Measurements from ENCODE around the gene GPR18.

The GPR18 gene

DNA sequence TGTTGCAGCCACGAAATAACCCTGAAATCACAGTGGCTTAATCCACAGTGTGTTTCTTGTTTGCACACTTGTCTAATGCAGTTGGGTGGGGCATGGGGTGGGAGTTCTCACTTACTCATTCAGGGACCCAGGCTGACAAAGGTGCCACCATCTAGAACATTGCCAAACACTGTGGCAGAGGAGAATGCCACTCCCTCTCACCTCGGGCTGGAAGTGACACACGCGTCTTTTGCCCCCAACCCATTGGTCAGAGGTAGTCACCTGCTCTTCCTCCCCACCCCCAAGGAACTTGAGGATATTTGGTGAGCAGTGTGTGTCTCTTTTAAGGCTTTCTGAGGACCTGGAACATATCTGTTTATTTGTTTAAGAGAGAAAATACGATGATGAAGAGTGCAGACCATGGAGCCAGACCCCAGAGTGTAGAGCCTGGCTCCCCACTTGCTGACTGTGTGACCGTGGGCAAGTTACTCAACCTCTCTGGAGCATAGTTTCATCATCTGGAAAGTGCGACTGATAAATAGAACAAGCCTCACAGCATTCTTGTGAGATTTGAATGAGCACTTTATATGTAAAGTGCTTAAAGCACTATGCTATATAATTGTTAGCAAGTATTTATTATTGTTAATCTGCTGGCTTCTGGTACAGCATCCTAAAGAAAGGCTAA is 31.6 kb upstream of the GPR18 start:
- DNase-seq = no peak

GRCh38 chr13:99289271-99289670 is 31.1 kb upstream of the GPR18 start:
- DNase-seq = no peak

DNA sequence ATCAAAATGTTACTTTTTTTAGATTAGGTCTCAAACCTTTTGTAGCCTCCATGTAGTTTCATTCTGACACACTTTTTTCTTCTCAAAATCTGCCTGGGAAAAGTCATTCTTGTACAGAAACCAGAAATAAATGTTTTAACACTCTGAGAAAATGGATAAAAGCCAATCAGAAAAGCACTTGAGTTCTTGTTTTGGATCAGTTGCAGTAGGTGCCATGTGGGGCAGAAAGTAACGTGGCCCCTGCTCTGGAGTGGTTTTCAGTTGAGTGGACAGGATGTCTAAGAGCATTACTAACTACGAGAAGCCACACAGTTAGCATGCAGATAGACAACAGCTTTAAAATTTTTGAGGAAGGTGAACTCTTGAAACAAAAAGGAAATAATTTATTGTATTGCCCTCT is 29.9 kb upstream of the GPR18 start:
- DNase-seq = no peak

GRCh38 chr13:99287551-99287950 is 29.4 kb upstream of the GPR18 start:
- DNase-seq = no peak

DNA sequence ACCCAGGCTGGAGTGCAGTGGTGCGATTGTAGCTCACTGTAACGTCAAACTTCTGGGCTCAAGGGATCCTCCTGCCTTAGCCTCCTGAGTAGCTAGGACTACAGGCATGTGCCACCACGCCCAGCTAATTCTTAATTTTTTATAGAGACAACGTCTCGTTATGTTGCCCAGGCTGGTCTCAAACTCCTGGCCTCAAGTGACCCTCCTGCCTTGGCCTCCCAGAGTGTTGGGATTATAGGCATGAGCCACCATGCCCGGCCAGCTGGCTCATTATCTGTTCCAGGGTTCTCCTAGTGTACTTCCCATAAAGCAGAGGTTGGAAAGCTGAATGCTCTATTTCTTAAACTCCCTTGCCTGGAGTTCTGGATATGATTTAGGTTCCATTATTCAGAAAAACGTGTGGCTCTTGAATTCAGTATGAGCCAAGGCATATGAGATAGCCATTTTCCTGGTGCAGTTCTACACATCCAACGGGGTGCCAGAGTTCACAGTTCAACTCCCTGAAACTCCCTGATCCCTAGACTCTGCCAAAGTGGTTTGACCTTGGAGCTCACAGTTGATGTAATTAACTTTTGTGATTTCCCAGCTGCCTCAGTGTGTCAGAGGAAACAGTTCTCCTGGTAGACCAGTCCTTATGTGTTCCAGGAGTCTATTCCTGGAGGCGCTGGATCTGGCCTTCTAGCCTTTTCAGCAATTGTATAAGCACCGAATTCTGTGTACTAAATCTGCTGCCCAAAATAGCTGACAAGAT is 27.4 kb upstream of the GPR18 start:
- no peak for DNase-seq

- DNase-seq = no peak
These were observed 24.4 kb upstream of the GPR18 start for GRCh38 chr13:99282264-99283231.

- DNase-seq = no peak
These were observed 23.7 kb upstream of the GPR18 start for GRCh38 chr13:99281811-99282263.

DNA sequence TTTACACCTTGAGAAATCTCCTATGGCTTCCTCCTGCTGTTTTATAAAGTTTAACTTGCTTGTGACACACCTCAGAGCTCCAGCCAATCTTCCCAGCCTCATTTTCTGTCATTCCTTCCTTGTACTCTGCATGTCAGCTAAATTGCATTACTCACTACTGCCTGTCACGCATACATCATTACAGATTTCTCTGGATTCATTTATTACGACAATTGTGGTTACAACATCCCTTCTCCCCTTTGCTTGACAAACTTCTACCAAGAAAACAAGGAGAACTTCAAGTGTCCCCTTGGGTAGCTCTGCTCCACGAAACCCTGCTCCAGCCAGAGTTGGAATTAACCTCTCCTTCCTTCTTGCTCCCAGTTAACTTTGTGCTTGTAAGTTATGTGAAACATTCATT is 22.0 kb upstream of the GPR18 start:
- DNase-seq = no peak

GRCh38 chr13:99279637-99280036 is 21.5 kb upstream of the GPR18 start:
- no peak for DNase-seq

DNA sequence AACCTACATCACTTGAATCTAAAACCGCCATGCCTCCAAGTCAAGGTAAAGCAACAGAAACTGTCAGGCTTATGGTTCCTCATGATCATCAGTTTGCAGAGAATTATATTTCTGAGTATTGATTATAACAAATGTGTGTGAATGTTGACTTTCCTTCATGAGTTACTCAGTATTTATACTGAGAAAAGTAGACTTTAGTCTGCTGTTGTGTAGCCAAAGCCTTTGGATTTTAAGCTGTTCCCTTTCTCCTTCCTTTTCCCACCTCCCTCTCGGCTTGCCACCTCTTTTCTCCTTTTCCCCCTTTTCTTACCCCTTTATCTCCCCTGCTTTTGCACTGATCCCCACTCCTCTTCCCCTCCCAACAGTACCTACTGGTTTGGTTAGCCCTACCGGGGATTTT is 20.7 kb upstream of the GPR18 start:
- DNase-seq = no peak

- no peak for DNase-seq
These were observed 20.0 kb upstream of the GPR18 start for GRCh38 chr13:99278200-99278599.

GRCh38 chr13:99277629-99278028 is 19.4 kb upstream of the GPR18 start:
- DNase-seq = no peak

- DNase-seq = no peak
These were observed 18.5 kb upstream of the GPR18 start for GRCh38 chr13:99276706-99277105.

- no peak for DNase-seq
These were observed 16.9 kb upstream of the GPR18 start for GRCh38 chr13:99275093-99275469.

DNA sequence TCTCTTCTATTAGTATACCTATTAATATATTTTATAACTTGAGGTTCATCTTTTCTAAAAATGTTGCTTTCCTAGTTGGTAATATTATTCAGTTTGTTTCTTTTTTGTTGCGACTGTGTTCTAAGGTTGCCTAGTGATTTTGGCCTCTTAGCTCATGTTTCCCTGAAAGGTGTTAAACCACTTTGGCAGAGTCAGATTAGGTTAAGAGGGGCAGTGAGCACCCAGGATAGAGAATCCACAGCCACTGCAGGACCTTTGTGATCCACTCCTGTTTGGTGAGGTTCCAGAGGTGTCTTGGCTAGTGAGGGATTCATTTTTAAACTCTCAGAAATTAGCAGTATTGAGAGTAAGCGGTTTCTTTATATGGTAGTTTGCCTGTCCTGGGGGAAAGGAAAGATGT is 14.9 kb upstream of the GPR18 start:
- DNase-seq = no peak

DNA sequence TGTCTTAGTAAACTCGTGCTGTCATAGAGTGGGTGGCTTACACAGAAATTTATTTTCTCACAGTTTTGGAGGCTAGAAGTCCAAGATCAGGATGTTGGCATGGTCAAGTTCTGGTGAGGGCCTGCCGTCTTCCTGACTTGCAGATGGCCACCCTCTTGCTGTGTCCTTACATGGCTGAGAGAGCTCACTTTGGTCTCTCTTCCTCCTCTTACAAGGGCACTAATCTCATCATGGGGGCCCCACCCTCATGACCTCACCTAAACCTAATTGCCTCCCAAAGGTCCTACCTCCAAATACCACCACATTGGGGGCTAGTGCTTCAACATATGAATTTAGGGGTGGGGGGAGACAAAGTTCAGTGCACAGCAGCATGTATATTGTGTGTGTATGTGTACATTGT is 14.3 kb upstream of the GPR18 start:
- no peak for DNase-seq

- DNase-seq = no peak
These were observed 13.1 kb upstream of the GPR18 start for GRCh38 chr13:99271249-99271648.

- DNase-seq = no peak
These were observed 12.3 kb upstream of the GPR18 start for GRCh38 chr13:99270518-99270917.

- no peak for DNase-seq
These were observed 11.6 kb upstream of the GPR18 start for GRCh38 chr13:99269627-99270241.

- DNase-seq = no peak
These were observed 10.6 kb upstream of the GPR18 start for GRCh38 chr13:99268822-99269221.

- DNase-seq = no peak
These were observed 9.7 kb upstream of the GPR18 start for GRCh38 chr13:99267927-99268326.

DNA sequence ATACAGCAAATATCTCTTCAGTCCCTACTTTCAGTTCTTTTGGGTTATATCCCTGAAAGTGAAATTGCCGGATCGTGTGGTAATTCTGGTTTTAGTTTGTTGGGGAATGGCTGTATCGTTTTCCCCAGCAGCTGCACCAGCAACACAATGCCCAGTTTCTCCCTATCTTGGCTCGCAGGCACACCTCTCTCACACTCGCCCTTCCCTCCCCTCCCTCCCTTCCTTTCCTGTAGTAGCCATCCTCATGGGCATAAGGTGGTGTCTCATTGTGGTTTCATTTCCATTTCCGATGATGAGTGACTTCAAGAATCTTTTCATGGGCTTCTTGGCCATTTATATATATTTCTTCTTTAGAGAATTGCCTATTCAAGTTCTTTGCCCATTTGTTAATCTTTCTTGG is 8.6 kb upstream of the GPR18 start:
- DNase-seq = no peak

GRCh38 chr13:99265821-99266426 is 7.7 kb upstream of the GPR18 start:
- no peak for DNase-seq
